ENCODE measurements around the gene ZFAND3.

The ZFAND3 gene

GRCh38 chr6:37804586-37804985, 14.9 kb upstream of the ZFAND3 start:
- TF ChIP-seq JUND (IDR thresholded peaks at IDR 0.05; ENCODE audit: low read depth): no peak
- in situ Hi-C loops (cut with HindIII; ENCODE audit: low pct_unique_long_range_greater_than_20kb, low sequenced_read_pairs): no loop called here
- no peak for DNase-seq (ENCODE audit: low read depth in 1 of 2, low spot score in 1 of 2)

GRCh38 chr6:37806213-37806612, 13.3 kb upstream of the ZFAND3 start:
- no peak for TF ChIP-seq JUND (IDR thresholded peaks at IDR 0.05; ENCODE audit: low read depth)
- DNase-seq (ENCODE audit: low read depth in 1 of 2, low spot score in 1 of 2): no peak
- in situ Hi-C loops (cut with HindIII; ENCODE audit: low pct_unique_long_range_greater_than_20kb, low sequenced_read_pairs): no loop called here

GRCh38 chr6:37807656-37808055, 11.9 kb upstream of the ZFAND3 start:
- no peak for DNase-seq (ENCODE audit: low read depth in 1 of 2, low spot score in 1 of 2)
- in situ Hi-C loops (cut with HindIII; ENCODE audit: low pct_unique_long_range_greater_than_20kb, low sequenced_read_pairs): no loop called here
- TF ChIP-seq JUND (IDR thresholded peaks at IDR 0.05; ENCODE audit: low read depth): no peak

GRCh38 chr6:37809197-37809543, 10.4 kb upstream of the ZFAND3 start:
- no peak for TF ChIP-seq JUND (IDR thresholded peaks at IDR 0.05; ENCODE audit: low read depth)
- DNase-seq (ENCODE audit: low read depth in 1 of 2, low spot score in 1 of 2): no peak
- in situ Hi-C loops (cut with HindIII; ENCODE audit: low pct_unique_long_range_greater_than_20kb, low sequenced_read_pairs): no loop called here

GRCh38 chr6:37812841-37813240, 6.7 kb upstream of the ZFAND3 start:
- no peak for DNase-seq (ENCODE audit: low read depth in 1 of 2, low spot score in 1 of 2)
- in situ Hi-C loops (cut with HindIII; ENCODE audit: low pct_unique_long_range_greater_than_20kb, low sequenced_read_pairs): no loop called here
- no peak for TF ChIP-seq JUND (IDR thresholded peaks at IDR 0.05; ENCODE audit: low read depth)

GRCh38 chr6:37814374-37814773, 5.2 kb upstream of the ZFAND3 start:
- in situ Hi-C loops (cut with HindIII; ENCODE audit: low pct_unique_long_range_greater_than_20kb, low sequenced_read_pairs): no loop called here
- TF ChIP-seq JUND (IDR thresholded peaks at IDR 0.05; ENCODE audit: low read depth): no peak
- DNase-seq (ENCODE audit: low read depth in 1 of 2, low spot score in 1 of 2): no peak

- in situ Hi-C loops (cut with HindIII; ENCODE audit: low pct_unique_long_range_greater_than_20kb, low sequenced_read_pairs): no loop called here
- no peak for DNase-seq (ENCODE audit: low read depth in 1 of 2, low spot score in 1 of 2)
- no peak for TF ChIP-seq JUND (IDR thresholded peaks at IDR 0.05; ENCODE audit: low read depth)
Observed at GRCh38 chr6:37816599-37817375, 2.7 kb upstream of the ZFAND3 start.

GRCh38 chr6:37818536-37819176, 871 bp upstream of the ZFAND3 start:
- peak; percentile 68 to 97 for DNase-seq (ENCODE audit: low read depth in 1 of 2, low spot score in 1 of 2)
- TF ChIP-seq JUND (IDR thresholded peaks at IDR 0.05; ENCODE audit: low read depth): no peak
- in situ Hi-C loops (cut with HindIII; ENCODE audit: low pct_unique_long_range_greater_than_20kb, low sequenced_read_pairs): no loop called here

- DNase-seq (ENCODE audit: low read depth in 1 of 2, low spot score in 1 of 2): peak in 1 of 2 experiments; percentile 65
- in situ Hi-C loops (cut with HindIII; ENCODE audit: low pct_unique_long_range_greater_than_20kb, low sequenced_read_pairs): no loop called here
Observed at GRCh38 chr6:37819802-37820717, 533 bp downstream of the ZFAND3 start.

GRCh38 chr6:37820718-37821079, 1.2 kb downstream of the ZFAND3 start:
- in situ Hi-C loops (cut with HindIII; ENCODE audit: low pct_unique_long_range_greater_than_20kb, low sequenced_read_pairs): no loop called here
- peak in 1 of 2 experiments; percentile 24 for DNase-seq (ENCODE audit: low read depth in 1 of 2, low spot score in 1 of 2)
- TF ChIP-seq JUND (IDR thresholded peaks at IDR 0.05; ENCODE audit: low read depth): no peak

More at GRCh38 chr6:37819802-37820717, 533 bp downstream of the ZFAND3 start:
- TF ChIP-seq JUND (IDR thresholded peaks at IDR 0.05; ENCODE audit: low read depth): no peak

GRCh38 chr6:37821446-37821845, 1.9 kb downstream of the ZFAND3 start:
- TF ChIP-seq JUND (IDR thresholded peaks at IDR 0.05; ENCODE audit: low read depth): no peak
- in situ Hi-C loops (cut with HindIII; ENCODE audit: low pct_unique_long_range_greater_than_20kb, low sequenced_read_pairs): no loop called here
- DNase-seq (ENCODE audit: low read depth in 1 of 2, low spot score in 1 of 2): peak in 1 of 2 experiments; percentile 6

- DNase-seq (ENCODE audit: low read depth in 1 of 2, low spot score in 1 of 2): peak in 1 of 2 experiments; percentile 54
- TF ChIP-seq JUND (IDR thresholded peaks at IDR 0.05; ENCODE audit: low read depth): no peak
- in situ Hi-C loops (cut with HindIII; ENCODE audit: low pct_unique_long_range_greater_than_20kb, low sequenced_read_pairs): no loop called here
Observed at GRCh38 chr6:37822851-37823682, 3.5 kb downstream of the ZFAND3 start.

Measured in T47D (cell line).